ENCODE results near the gene TULP1.

TULP1 gene

DNA sequence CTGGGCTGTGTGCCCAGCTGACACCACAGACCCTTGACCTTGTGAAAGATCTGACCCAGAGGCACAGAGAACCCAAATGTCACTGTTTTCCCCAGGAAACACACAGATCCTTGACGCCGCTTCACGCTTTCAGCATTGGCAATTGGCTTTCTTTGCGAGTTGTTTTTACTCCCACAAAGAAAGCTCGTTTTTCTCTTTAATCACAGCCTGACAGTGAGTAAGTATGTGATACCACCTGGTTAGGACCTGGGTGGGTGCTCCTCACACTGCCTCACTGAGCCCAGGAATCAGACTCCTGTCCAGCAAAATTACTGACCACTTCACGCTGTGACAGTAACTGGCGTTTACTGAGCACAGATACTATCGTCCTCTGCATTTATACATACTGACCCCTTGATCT, 31.5 kb downstream of the TULP1 start:
- no peak for DNase-seq

- DNase-seq, result no peak
Observed at GRCh38 chr6:35480176-35480575, 32.5 kb downstream of the TULP1 start.

- DNase-seq, result no peak
Observed at GRCh38 chr6:35478259-35478658, 34.4 kb downstream of the TULP1 start.

DNA sequence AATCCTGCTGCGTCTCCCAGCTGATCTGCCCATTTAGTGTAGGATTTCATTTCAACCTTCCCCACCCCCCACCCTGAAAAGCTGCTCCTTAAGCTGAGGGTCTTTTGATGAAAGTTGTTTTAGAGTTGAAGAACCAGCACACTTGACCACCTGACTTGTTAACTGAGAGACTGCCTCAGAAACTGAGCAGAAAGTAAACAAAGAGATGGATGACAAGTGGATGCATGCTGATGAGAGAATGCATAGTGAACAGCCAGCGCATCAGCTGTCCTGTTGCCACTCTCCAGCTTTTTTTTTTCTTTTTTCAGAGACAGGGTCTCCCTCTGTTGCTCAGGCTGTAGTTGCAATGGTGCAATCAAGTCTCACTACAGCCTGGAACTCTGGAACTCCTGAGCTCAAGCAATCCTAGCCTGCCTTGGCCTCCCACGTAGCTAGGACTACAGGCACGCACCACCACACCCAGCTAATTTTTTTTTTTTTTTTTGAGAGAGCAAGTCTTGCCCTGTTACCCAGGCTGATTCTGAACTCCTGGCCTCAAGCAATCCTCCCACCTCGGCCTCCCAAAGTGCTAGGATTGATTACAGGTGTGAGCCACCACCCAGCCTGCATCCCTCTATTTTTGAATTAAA, 35.0 kb downstream of the TULP1 start:
- no peak for DNase-seq

DNA sequence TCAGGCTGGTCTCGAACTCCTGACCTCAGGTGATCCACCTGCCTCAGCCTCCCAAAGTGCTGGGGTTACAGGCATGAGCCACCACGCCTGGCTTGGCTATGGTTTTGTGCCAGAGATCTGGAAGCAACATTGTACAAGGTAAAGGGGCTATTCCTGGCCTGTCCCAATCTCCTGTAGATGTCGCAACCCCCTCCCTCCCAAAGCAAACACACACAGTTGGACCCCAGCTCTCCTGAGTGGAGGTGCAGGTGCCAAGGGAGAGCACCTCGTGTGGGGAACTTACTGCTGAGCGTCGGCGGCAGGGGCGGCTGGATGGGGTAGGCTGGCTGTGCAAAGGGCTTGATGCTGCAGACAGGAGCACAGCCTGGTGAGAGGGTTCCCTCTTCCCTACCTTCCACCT, 35.7 kb downstream of the TULP1 start:
- DNase-seq, result no peak

- no peak for DNase-seq
Observed at GRCh38 chr6:35476004-35476403, 36.7 kb downstream of the TULP1 start.

- no peak for DNase-seq
Observed at GRCh38 chr6:35475573-35475972, 37.1 kb downstream of the TULP1 start.

- DNase-seq, result no peak
Observed at GRCh38 chr6:35474942-35475570, 37.6 kb downstream of the TULP1 start.

- DNase-seq, result no peak
Observed at GRCh38 chr6:35474131-35474941, 38.4 kb downstream of the TULP1 start.

DNA sequence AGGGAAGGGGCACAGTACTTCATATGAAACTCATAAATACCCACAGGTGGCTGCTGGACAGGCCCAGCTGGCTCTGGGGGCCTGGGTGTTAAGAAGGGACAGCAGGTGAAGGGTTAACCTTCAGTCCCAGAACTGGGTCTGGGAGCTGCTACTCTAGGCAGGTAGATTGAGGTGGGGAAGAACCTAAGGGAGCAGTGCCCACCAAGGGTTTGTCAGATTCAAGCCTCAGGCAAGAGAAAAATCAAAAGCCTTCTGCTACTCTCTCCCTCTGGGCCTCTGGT, 38.9 kb downstream of the TULP1 start:
- DNase-seq, result no peak

- no peak for DNase-seq
Observed at GRCh38 chr6:35473075-35473849, 39.4 kb downstream of the TULP1 start.

DNA sequence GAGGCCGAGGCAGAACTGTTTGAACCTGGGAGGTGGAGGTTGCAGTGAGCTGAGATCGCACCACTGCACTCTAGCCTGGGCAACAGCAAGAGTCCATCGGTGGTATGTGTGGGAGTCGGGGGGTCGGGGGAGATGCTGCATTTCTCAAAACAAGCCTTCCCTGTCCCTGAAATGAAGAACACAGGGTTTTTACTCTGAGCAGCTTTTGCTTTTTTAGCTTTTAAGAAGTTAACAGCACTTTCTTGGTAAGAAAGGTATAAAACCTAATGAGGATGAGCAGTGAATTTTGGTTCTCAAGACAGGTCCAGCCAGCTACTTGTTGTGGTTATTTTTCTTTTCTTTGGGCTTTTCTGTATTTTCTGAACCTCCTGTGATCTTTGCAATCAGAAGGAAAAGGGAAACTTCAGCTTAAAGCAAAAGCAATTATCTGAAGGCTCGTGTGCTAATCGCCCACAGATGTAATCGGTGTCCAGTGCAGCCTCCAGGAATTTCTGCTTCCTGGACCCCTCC, 40.8 kb downstream of the TULP1 start:
- no peak for DNase-seq

DNA sequence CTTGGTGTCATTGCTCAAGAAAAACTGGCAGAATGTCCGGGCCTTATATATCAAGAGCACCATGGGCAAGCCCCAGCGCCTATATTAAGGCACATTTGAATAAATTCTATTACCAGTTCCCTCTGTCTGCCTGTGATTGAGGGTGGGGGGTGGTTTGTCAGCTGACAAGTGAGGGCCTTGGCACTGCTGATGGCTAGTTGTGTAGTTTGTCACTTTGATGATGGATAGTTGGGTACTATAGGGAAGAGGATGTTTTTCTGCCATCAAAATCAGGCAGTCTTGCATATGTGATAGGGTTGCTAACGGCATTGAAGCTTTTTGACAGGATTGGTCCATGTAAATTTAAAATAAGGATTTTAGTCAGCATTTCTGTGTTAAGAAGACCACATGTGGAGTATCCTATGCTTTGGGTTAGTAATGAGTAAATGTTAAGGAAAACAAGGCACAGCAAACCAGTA, 42.0 kb downstream of the TULP1 start:
- no peak for DNase-seq

GRCh38 chr6:35469751-35470662, 42.7 kb downstream of the TULP1 start:
- DNase-seq, result no peak

DNA sequence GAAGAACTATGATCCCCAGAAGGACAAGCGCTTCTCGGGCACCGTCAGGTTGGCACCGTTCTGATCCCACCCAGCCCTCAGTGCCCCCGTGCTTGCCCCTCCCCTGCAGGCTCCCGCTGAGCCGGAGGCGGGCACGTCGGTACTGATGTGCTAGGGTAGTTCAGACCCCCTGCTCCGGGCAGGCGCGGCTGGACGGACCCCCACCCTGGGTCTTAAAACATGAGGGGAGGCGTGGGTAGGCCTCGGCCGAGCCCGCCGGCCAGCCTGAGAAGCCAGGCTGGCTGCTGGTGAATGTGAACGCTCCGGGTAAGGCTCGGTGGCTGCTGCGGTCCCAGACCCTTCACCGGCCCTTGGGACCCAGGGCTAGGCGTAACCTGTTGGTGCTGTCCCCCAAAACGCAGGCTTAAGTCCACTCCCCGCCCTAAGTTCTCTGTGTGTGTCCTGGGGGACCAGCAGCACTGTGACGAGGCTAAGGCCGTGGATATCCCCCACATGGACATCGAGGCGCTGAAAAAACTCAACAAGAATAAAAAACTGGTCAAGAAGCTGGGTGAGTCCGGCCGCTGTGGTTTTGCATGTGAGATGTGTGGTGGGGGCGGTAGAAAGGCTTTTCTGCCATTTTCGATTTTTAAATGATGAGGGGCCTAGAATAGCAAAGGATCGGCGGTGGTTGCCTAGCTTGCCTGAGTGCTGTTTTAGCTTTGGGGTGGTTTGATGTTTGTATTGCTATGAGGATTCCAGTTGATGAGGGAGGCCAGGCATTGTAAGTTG, 43.5 kb downstream of the TULP1 start:
- DNase-seq, result no peak

DNA sequence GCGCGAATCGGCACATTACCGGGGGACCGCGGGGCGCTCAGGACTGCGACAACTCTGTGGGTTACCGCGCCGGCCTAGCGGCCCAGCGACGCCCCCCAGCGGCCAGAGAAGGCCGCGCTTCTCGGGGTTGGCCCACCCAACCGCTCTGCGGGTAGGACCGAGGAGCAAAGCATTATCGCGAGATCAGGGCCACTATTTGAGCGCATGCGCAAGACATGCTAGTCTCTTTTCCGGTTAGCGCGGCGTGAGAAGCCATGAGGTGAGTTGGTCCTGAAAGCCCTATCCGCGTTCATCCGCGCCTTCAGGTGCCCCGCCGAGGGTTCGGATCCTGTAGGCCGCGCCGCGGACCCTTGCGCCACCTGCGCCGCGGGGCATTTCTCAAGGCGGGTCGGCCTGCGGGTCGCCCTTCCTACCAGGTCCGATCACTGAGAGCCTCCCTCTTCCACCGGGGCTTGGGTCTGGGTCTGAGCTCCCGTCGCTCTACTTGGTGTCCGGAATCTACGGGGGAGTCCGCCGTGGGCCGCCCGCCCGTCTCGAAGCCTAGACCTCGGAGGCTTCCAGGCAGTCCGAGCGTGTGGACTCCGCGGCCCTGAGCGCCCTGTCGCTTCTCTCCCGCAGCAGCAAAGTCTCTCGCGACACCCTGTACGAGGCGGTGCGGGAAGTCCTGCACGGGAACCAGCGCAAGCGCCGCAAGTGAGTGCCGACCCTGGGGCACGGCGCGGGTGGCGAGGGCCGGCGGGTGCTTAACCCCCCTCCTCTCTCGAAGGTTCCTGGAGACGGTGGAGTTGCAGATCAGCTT, 44.3 kb downstream of the TULP1 start, which contains the start of gene RPL10A:
Gene RPL10A, plus strand, starts transcription at position 221 of the 799 bp plus-strand sequence. Its CDS starts 34 bp downstream, at position 255.
- peak; percentile 92 for DNase-seq

DNA sequence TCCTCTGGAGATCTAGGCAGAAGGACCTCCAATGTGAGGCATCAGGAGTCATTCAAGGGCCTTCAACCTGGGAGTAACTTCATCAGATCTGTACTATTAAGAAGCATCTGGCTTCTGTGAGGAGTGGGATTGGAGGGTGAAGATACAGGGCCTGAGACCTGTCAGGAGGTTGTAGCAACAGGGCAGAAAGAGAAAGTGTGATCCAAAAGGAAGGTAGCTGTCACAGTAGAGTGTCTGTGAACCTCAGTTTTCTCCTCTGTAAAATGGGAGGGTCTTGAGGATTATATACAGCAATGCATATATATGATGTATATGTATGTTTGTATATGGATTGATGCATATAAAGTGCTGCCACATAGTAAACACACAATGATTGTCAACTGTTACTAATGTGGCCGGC, 47.0 kb downstream of the TULP1 start:
- DNase-seq, result no peak

DNA sequence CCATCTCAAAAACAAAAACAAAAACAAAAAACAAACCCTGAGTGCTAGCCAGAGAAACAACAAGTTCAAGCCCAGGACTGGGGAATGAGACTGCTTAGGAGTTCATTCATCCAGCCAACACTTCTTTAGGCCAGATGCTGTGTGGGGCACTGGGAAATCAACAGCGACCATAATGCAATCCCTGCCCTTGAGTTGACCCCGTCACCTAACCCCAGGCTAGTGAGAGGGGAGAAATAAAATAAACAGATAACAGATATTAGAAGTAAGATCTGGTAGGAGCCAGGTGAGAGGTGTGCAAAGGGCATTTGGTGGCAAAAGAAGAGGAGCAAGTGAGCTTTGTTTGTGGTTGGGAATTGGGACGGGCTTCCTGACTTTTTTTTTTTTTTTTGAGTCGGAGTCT, 49.4 kb downstream of the TULP1 start:
- no peak for DNase-seq

DNA sequence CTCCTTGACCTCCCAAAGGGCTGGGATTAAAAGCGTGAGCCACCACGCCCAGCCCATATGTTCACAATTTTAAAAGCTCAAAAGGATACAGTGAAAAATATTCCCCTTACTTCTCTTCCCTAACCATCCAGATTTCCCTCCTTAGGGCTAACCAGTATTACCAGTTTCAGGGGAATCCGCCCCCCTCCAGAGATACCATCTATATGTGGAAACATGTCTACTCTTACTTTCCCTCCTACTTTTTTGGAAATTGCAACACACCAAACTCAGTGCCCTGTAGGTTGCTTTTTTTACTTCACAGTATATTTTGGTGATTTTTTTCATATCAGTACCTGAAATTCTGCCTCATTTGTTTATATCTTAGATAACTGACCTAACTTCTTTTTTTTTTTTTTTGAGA, 51.4 kb downstream of the TULP1 start:
- DNase-seq, result no peak

GRCh38 chr6:35457907-35458306, 54.8 kb downstream of the TULP1 start:
- DNase-seq, result no peak

Measured in GDM1 (cell line).